SW 1271 (cell line): ENCODE data around the gene TMPRSS9.
"Not testable (repeated sequence)": the region's sequence is repeated elsewhere in the genome, so short reads cannot be mapped to it uniquely, and the experiment has no call there.

ENCODE experiments used
- DNase-seq, 2 experiments: peaks; one replicate each; lab custom pipeline; 2025; lab: John Stamatoyannopoulos, UW

Gene TMPRSS9

GRCh38 chr19:2394054-2394441 lies 34.0 kb downstream of the TMPRSS9 start:
- no peak for DNase-seq

DNA sequence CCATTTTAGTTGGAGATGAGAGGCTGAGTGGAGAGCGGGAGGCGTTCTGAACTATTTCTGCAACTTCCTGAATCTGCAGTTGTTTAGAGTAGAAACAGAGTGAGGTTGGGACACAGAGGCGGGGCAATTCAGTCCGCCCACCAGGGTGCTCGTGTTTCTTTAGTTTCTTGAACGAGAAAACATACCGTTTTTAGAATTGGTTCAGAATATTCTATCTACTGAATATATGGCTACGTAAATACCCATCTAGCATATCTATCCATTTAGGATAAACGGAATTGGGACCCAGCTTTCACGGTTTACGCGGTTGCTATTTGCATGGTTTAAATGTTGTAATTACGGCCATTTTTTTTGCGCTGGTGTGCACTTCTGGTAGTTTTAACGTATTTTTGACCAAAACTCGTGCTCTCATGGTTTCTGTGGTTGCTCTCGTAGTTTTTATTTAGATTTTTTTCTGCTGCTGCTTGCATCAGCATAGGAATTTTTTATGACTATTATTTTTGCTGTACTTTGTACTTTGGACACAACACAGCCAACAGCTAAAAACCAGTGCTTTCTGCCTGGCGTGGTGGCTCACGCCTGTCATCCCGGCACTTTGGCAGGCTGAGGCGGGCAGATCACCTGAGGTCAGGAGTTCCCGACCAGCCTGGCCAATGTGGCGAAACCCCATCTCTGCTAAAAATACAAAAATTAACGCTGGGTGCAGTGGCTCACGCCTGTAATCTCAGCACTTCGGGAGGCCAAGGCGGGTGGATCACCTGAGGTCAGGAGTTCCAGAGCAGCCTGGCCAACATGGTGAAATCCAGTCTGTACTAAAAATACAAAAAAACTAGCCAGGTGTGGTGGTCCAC lies 34.6 kb downstream of the TMPRSS9 start:
- no peak for DNase-seq

- DNase-seq, result not testable (repeated sequence)
These were observed 35.3 kb downstream of the TMPRSS9 start for GRCh38 chr19:2395293-2395829.

GRCh38 chr19:2397173-2397572 lies 37.1 kb downstream of the TMPRSS9 start:
- DNase-seq, result not testable (repeated sequence)

DNA sequence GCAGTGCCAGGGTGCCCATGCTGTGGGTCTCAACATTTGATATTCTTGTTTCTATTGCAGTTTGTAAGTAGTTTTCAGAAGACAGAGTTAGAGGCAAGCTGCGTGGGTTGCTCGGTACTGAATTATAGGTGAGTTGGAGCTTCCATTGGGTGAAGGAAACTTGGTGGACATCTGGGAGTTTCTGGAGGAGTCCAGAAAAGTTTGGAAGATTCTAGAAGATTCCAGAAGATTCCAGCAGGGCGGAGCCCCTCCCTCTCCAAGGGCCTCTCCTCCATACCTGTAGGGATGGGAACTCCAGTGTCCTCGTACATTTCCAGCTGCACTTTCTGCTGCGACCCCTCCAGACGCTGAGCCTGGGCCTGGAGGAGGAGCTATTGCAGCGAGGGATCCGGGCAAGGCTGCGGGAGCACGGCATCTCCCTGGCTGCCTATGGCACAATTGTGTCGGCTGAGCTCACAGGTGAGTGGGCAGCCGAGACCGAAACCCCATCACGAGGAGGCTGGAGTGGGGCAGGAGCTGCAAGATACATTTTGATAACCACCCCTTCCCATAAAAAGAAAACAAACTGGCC lies 38.8 kb downstream of the TMPRSS9 start:
- DNase-seq, result no peak

- no peak for DNase-seq
These were observed 39.5 kb downstream of the TMPRSS9 start for GRCh38 chr19:2399582-2399981.

GRCh38 chr19:2408247-2408646 lies 48.2 kb downstream of the TMPRSS9 start:
- DNase-seq, result no peak

- no peak for DNase-seq
These were observed 49.4 kb downstream of the TMPRSS9 start for GRCh38 chr19:2409352-2409912.

GRCh38 chr19:2410023-2410422 lies 50.0 kb downstream of the TMPRSS9 start:
- DNase-seq, result no peak

- no peak for DNase-seq
These were observed 51.6 kb downstream of the TMPRSS9 start for GRCh38 chr19:2411709-2412108.

- no peak for DNase-seq
These were observed 52.4 kb downstream of the TMPRSS9 start for GRCh38 chr19:2412449-2412848.

DNA sequence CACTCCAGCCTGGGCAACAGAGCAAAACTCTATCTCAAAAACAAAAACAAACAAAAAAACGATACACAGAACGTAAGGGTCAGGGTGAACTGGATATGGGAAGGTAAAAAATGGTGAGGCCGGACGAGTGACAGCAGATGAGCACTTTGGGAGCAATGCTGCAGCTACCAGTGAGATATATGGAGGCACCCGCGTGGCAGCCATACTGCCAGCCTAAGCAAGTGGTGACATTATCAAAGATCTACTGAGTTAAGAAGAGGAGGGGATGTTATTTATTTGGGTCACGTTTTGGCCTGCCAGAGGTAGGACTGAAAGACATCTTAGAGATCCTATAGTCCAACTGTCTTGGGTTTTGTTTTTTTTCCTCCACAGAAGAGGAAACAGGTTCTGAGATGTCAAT lies 53.1 kb downstream of the TMPRSS9 start:
- DNase-seq, result no peak

DNA sequence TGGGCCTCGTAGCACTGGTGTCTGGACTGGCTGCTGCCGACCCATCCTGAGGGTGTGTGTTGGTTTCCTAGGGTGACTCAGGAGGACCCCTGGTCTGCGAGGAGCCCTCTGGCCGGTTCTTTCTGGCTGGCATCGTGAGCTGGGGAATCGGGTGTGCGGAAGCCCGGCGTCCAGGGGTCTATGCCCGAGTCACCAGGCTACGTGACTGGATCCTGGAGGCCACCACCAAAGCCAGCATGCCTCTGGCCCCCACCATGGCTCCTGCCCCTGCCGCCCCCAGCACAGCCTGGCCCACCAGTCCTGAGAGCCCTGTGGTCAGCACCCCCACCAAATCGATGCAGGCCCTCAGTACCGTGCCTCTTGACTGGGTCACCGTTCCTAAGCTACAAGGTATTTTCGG lies 53.6 kb downstream of the TMPRSS9 start:
- DNase-seq, result no peak

DNA sequence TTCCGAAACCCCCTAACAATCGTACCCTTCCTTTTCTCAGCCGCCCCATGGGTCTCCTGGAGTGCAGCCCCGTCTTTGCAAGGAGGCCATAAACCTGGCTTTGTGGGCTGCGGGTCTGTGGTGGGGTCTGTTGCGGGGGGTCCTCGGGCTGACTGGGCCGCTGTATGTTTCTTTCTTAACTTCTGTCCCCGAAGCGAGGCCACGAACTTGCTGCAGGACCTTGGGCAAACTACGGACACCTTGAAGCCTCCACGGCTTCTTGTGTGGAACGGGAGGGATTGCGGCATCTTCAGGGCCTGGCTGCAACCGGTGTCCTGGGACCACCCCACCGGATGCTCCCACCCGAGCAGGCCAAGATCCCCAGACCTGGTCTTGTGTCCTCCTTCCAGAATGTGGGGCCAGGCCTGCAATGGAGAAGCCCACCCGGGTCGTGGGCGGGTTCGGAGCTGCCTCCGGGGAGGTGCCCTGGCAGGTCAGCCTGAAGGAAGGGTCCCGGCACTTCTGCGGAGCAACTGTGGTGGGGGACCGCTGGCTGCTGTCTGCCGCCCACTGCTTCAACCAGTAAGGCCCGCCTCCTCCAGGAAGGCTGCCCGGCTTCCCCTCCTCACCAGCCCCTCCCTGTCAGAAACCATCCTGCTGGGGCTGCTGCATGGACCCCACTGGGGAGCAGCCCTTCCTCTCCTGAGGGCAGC lies 55.4 kb downstream of the TMPRSS9 start:
- no peak for DNase-seq

GRCh38 chr19:2415973-2416319 lies 55.9 kb downstream of the TMPRSS9 start:
- no peak for DNase-seq

- DNase-seq, result no peak
These were observed 56.4 kb downstream of the TMPRSS9 start for GRCh38 chr19:2416321-2417097.

GRCh38 chr19:2417436-2417835 lies 57.4 kb downstream of the TMPRSS9 start:
- not testable (repeated sequence) for DNase-seq

DNA sequence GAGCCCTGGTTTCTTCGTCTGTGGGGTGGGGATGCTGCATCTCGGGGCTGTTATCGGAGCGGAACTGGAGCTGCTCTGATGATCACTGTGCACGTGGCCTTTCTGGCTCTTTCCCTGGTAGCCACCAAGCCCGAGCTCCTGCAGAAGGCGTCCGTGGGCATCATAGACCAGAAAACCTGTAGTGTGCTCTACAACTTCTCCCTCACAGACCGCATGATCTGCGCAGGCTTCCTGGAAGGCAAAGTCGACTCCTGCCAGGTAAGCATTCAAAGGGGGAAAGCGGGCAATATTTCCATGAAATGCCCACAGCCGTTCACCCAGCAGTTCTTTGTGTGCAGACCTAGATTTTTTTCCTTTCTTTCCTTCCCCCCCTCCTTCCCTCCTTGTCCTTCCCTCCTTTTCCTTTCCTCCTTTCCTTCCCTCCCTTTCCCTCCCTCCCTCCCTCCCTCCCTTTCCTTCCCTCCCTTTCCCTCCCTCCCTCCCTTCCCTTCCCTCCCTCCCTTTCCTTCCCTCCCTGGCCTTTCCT lies 57.9 kb downstream of the TMPRSS9 start:
- DNase-seq, result no peak

DNA sequence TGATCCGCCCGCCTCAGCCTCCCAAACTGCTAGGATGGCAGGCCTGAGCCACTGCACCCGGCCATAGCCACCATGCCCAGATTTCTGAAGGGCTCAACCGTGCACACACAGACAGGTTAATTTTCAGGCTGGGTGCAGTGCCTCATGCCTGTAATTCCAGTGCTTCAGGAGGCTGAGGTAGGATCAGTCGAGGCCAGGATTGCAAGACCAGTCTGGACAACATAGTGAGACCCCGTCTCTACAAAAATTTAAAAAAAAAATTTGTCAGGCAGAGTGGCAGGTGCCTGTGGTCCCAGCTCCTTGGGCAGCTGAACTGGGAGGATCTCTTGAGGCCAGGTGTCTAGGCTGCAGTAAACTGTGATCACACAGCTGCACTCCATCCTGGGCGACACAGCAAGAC lies 59.7 kb downstream of the TMPRSS9 start:
- no peak for DNase-seq

GRCh38 chr19:2420490-2420889 lies 60.4 kb downstream of the TMPRSS9 start:
- DNase-seq, result no peak

DNA sequence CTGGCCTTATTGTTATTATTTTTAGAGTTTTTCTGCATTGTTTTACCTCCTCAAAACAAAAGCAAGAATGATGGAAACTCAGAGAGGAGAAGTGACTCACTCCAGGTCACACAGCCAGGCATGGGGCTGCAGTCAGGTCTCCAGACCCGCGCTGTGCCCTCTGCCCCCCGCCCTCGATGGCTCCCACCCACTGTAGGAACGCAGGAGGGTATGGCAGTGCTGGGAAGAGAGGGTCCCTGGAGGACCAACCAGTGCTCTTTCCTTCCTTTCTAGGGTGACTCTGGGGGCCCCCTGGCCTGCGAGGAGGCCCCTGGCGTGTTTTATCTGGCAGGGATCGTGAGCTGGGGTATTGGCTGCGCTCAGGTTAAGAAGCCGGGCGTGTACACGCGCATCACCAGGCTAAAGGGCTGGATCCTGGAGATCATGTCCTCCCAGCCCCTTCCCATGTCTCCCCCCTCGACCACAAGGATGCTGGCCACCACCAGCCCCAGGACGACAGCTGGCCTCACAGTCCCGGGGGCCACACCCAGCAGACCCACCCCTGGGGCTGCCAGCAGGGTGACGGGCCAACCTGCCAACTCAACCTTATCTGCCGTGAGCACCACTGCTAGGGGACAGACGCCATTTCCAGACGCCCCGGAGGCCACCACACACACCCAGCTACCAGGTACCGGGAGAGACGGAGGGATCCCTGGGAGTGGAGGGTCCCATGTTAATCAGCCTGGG lies 61.7 kb downstream of the TMPRSS9 start:
- no peak for DNase-seq
